ENCODE data around the gene DUSP6.

- TF ChIP-seq CTCF (IDR thresholded peaks at IDR 0.05): no peak
- no peak for TF ChIP-seq POLR2A (IDR thresholded peaks at IDR 0.05)
Measured at GRCh38 chr12:89370850-89371249, 18.5 kb upstream of the DUSP6 start.

Data from Peyer's patch (tissue), 4 donors.